Panc1 (cell line): Measurements from ENCODE around the gene FSIP1.

Source experiments
- POLR2AphosphoS5 ChIP-seq: IDR thresholded peaks from 2 replicates; pipeline ENCODE4 v1.6.1; 2012; ENCODE audit warnings: mild to moderate bottlenecking, low read depth, low read length, moderate library complexity
- SIN3A ChIP-seq: IDR thresholded peaks from 2 replicates; pipeline ENCODE4 v1.6.1; 2012; ENCODE audit warnings: low read depth, mild to moderate bottlenecking, low read length, moderate library complexity, borderline replicate concordance; ENCODE audit not compliant: insufficient read depth
- TF ChIP-seq, protein P1 (sequence below): fragments of 450-650 bp; IDR thresholded peaks from 2 replicates; pipeline ENCODE4 v1.5.1; 2017; ENCODE audit warnings: mild to moderate bottlenecking

DNA sequence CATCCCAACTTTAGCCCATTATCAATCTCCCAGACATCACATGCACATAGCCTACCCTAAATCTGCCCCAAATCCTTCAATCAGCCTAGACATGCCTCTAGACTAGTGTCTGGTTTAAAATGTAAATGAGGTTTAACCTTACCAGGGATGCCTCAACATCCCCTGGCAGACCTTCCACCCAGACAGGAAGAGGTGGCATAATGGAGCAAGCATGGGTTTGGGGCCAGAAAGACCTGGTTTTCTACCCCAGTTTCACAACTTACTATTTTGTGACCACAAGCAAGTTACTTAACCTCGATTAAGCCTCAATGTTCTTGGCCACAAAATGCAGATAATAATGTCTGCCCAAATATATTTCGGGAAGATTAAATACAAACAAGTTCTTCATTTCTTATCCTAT lies 230.1 kb downstream of the FSIP1 start:
- TF ChIP-seq, protein P1, sequence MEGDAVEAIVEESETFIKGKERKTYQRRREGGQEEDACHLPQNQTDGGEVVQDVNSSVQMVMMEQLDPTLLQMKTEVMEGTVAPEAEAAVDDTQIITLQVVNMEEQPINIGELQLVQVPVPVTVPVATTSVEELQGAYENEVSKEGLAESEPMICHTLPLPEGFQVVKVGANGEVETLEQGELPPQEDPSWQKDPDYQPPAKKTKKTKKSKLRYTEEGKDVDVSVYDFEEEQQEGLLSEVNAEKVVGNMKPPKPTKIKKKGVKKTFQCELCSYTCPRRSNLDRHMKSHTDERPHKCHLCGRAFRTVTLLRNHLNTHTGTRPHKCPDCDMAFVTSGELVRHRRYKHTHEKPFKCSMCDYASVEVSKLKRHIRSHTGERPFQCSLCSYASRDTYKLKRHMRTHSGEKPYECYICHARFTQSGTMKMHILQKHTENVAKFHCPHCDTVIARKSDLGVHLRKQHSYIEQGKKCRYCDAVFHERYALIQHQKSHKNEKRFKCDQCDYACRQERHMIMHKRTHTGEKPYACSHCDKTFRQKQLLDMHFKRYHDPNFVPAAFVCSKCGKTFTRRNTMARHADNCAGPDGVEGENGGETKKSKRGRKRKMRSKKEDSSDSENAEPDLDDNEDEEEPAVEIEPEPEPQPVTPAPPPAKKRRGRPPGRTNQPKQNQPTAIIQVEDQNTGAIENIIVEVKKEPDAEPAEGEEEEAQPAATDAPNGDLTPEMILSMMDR: no peak
- TF ChIP-seq POLR2AphosphoS5 (no peak), SIN3A (no peak)
